RCC 7860 (cell line): ENCODE results near the gene CIZ1.
"Not testable (repeated sequence)": the region's sequence is repeated elsewhere in the genome, so short reads cannot be mapped to it uniquely, and the experiment has no call there.

Experiments used
- DNase-seq: peaks from one replicate; pipeline ENCODE4 v3.0.0-alpha.2; 2015; ENCODE audit warnings: low spot score
- FAIRE-seq: peaks from 2 replicates; lab custom pipeline; 2012; peaks lifted over from hg19 to GRCh38; lab: Jason Lieb, UNC

Gene CIZ1

DNA sequence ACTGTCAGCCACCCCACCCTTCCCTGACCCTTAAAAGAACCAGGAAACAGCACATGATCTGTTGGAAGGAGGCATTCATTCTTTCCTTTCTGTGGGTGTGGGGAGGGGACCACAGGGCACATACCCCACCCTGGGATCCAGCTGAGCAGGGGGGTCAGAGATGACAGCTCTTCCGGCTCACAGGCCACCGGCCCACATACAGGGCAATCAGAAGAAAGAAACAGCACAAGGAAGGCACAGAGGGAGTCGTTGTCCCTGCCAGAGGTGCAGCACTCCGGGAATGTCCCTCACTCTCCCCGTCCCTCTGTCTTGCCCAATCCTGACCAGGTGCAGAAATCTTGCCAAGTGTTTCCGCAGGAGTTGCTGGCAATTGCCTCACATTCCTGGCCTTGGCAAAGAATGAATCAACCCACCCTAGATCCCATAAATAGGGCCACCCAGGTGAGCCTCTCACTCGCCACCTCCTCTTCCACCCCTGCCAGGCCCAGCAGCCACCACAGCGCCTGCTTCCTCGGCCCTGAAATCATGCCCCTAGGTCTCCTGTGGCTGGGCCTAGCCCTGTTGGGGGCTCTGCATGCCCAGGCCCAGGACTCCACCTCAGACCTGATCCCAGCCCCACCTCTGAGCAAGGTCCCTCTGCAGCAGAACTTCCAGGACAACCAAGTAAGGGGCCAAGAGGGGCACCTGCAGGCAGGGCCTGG, 42.2 kb downstream of the CIZ1 start, which contains the start of gene LCN2:
LCN2 (plus strand) TSS at position 453 of the 701 bp plus-strand sequence; CDS start at position 526, 73 bp downstream.
- no peak for FAIRE-seq
- DNase-seq: peak; percentile 4

DNA sequence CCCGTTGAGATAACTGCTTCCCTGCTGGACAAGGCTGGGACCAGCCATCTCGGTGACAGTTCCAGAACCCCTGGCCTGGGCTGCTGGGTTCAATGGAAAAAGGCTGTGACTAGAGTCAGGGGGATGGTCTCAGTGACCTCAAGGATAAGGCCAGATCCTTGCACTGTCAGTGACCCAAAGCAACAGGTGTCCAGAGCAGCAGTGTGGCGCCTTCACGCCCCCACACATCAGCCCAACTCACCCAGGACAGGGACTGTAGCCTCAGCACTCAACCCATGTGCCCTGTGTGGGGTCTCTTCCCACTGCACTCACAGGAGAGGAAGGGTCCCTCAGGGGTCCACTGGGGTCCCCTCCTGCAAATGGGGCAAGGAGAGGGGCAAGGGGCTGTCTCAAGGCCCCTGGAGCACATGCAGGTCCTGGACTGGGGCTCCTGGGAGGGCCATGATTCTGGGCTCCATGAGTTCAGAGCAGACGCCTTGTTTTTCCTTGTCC, 42.8 kb downstream of the CIZ1 start:
- FAIRE-seq (no peak), DNase-seq (no peak)

DNA sequence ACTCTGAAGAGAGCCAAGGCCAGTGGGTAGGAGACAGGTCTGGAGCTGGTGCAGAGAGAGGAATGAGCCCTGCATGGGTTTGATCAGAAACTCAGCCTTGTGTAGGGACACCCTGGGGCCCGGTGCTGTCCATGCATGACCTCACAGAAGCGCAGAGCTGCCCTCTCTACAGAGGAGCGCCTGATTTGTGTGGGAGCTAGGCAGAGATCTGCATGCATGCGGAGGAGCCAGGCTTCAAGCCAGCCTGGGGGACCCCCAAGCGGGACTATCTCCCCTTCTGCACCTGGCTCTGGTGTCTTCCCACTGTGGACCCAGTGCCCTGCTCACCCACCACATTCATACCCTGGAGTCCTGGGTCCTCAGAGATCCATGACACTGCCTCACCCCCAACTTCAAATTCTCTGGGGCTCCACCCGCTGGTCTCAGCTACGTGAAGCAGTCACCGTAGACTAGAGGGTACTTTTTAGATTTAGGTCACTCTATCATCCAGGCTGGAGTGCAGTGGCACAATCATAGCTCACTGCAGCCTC, 44.7 kb downstream of the CIZ1 start:
- no peak for DNase-seq
- FAIRE-seq: no peak

DNA sequence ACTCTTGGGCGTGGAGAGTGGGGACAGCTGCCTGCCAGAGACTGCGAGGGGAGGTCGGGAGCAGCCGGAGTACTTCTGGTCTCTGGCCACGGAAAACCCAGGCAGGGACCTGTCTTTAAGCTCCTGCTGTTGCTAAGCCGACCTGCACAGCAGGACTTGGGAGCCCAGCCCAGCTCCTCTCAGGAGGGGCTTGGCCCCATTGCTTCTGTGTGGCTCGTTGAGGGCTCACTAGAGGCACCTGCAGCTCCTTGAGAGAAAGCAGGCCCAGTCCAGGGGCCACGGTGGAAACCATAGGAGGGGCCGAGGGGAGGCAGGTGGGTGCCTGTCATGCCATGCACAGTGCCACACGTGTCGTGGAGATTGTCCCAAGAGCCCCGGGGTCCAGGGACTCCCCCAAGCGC, 45.4 kb downstream of the CIZ1 start:
- no peak for DNase-seq
- FAIRE-seq: no peak

DNA sequence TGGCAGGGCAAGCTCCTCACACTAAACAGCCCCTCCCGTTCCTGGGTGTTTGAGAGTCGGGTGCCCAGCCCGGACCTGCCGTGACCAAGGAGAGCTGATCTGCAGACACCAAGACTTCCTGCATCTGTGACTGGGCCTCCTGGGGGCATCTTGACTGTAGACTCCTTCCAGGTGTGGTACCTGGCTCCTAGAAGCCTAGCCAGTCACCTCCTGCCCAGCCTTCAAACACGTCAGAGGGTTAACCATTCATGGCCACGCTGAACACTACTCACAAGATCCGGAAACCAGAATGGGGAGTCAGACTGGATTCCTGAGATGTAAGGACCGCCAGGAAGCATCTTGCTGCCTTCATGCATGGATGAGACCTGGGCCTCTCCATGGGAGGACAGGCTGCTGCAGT, 45.8 kb downstream of the CIZ1 start:
- no peak for DNase-seq
- no peak for FAIRE-seq

DNA sequence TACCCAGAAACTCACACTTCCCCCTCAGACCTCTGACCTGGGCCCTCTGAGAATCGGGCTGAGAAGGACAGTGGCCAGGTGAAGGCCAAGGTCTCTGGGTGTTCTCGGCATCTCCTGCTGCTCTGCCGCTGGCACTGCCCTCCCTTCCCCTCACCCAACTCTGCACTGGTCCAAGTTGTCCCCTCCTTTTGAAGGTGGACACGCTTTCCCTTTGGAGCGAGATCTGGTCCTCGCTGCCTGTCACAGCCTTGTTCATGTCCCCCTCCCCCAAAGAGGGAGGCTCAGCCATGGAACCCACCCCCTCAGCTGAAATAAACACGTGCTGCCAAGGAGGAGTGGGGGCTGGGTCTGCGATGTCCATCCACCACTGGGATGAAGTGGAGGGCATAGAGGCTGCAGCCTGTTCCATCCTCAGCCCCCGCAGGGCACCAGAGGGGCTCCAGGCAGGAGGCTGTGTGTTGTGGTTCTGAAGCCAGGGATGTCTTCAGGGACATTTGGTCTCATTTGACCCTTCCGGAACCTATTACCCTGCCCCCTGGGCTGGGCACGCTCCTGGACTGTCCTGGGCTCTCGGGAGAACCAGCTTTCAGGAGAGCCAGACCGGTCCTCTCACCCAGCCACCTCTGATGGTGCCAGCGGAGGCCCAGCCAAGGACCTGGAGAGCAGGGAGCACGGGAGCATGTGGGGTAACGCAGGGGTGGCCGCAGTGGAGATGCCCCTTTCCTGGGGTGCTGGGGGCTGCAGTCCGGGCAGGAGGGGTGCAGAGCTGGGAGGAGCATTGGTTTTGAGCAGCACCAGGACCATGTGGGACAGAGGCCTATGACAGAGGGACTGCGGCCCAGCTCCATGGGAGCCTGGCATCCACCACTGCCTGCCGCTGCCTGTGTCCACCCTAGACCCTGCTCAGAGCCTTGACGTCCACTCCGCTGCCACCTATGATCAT, 46.9 kb downstream of the CIZ1 start:
- DNase-seq (no peak), FAIRE-seq (no peak)

DNA sequence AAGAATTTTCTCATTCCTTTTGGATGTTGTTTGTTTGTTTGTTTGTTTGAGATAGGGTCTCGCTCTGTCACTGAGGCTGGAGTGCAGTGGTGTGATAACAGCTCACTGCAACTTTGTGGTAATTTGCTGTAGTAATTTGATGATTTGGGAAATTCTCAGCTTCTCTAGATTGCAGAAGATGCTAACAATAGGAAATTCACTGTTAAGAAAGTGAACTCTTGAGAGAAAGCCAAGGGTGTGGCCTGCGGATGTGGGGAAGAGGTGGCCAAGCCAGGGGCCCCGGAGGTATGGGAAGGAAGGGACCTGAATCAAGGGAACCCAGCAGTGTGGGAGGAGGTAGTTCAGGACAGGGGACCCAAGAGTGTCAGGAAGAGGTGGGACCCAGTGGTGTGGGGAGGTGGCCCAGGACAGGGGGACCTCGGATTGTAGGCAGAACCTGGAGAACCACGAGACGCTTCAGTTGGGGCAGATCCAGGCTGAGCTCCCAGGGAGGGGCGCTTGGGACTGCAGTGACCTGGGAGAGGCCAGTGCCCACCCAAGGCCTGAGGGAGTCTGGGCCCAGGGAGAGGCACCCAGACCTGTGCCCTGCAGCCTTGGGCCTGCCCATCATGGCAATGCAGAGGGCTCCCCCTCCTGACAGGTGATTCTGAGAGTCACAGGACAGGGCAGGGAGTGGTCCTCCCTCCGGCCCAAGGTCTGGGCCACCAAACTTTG, 47.7 kb downstream of the CIZ1 start:
- DNase-seq (no peak), FAIRE-seq (no peak)

DNA sequence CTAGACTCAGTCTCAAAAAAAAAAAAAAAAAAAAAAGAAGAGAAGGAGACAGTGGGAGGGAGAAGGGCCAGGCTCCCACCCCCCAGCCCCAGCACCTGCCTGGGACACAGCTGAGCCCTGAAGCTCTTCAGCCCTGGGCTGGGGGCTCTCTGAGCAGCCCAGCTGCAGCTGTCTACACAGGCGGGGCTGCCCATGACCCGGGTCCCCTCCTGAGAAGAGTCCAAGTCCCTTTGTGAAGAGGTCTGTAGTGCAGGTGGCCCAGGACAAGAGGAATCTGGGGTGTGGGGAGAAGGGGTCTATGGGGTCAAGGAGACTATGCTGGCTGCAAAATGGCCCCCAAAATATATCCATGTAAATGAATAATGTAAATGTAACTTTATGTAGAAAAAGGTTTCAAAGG, 48.8 kb downstream of the CIZ1 start:
- FAIRE-seq (no peak), DNase-seq (no peak)

DNA sequence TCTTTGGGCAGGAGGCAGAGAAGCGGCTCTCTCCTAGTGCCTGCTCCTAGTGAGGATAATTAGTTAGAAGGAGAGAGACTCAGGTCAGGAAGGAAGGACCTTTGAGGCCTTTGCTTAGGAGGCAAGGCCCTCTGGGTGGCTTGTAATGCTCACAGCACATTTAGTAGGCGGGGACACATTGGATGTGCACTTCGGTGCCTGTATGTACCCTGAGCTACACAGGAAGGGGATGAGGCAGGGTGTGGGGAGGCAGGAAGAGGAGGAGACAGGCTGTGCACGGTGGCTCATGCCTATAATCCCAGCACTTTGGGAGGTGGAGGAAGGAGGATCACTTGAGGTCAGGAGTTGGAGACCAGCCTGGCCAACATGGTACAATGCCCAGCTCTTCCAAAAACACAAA, 49.3 kb downstream of the CIZ1 start:
- FAIRE-seq (no peak), DNase-seq (no peak)

DNA sequence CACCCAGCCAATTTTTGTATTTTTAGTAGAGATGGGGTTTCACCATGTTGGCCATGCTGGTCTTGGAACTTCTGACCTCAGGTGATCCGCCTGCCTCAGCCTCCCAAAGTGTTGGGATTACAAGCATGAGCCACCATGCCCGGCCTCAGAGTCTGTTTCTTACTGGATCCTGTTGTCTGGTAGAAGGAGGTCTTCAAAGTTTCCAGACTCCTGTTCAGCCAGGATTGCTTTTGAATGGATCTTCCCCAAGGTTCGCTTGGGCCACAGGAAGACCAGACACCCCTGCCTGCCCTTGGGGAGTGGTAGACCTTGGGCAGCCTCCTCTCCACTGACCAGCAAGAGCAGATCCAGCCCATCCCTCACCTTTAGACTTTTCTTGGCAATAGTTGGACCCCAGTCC, 49.8 kb downstream of the CIZ1 start:
- FAIRE-seq: no peak
- DNase-seq: no peak

DNA sequence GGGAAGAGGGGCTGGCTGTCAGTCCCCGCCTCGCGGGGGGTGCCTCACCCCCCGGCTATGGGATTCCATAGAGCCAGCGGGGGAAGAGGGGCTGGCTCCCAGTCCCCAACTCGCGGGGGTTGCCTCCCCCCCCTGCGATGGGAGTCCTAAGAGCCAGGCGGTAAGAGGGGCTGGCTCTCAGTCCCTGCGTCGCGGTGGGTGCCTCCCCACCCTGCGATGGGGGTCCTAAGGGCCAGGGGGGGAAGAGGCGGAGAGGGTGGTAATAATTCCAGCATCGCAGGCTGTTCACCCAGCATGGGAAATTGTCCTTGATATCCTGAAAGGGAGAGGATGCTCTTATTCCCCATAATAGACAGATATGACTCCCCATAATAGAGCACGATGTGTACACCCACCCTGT, 51.8 kb downstream of the CIZ1 start:
- FAIRE-seq (no peak), DNase-seq (no peak)

DNA sequence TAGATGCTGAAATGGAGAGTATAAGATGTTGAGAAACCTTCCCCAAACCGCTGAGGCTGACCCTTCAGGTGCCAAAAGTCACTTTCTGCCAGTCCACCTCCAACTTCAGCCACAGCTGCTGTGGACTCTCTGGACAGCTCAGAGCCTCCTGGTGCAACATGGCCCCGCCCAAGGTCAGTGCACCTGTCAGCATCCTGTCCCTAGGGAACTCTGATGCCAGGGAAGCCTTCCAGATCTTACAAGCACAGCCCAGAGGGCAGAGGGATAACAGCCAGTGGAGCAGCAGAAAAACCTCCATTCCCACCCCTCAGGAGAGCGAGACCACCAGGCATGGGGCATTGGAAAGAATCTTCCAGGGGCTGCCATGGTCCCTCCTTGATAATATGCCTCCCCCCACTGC, 53.4 kb downstream of the CIZ1 start:
- FAIRE-seq: no peak

DNA sequence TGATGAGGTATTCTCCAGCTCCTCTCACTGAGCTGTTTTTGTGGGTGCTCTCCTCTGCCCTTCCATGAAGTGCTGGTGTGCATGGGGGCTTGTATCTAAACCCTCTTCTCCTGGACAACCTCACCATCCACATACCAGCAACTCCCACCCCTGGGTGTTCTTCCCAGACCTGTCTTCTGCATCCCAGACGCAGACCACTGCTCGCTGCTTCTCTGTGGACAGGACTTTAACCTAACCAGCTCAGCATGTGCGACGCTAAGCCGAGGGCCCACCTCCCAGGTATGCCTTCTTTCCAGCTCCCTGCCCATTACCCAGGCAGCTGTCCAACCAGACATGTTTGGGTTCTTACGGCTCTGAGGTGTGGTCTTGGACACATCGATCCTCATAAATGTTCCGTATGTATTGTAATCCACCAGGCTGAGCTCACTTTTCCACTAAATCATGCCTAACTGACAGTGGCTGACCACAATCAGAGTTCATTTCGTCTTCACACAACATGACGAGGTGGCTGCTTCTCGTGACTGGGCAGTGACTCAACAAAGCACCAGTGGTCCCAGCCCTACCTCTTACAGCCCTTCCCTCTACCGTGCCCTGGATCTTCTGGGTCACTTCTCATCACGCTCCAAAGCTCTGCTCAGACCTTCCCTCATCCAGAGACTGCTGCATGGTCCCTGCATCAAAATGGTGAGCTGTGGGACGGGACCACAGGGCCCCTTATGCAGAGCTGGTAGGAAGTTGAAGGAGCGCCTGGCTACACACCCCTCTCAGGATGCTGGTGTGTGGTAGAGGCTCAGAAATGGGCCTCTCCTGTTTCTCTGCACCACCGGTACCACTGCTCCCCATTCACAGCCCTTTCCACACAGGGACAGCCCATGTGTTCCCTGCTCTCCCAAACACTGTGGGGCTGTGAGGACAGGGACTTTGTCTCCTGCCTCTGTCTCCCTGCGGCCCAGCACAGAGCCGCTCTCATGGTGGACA, 54.3 kb downstream of the CIZ1 start:
- FAIRE-seq: peak; percentile 87
- DNase-seq: peak; percentile 88

More for the DNA sequence above, 53.4 kb downstream of the CIZ1 start:
- DNase-seq: no peak

DNA sequence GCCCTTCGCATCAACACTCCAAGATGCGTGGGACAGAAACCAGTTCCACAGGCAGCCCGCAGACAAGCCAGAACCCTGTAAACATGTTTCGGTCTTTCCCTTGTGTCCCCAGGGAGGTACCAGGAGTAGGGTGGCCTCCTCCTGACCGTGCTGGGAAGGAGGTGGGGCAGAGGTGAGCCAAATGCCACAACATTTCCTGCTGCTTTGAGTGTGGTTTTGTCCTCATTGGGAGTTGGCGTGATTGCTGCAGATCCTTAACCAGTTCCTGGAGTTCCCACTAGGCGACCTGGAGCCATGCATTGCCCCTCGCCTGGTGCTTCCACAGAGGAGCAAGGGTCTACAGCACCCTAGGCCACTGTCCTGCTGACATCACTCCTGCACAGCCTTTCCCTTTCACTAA, 55.8 kb downstream of the CIZ1 start:
- FAIRE-seq: not testable (repeated sequence)

DNA sequence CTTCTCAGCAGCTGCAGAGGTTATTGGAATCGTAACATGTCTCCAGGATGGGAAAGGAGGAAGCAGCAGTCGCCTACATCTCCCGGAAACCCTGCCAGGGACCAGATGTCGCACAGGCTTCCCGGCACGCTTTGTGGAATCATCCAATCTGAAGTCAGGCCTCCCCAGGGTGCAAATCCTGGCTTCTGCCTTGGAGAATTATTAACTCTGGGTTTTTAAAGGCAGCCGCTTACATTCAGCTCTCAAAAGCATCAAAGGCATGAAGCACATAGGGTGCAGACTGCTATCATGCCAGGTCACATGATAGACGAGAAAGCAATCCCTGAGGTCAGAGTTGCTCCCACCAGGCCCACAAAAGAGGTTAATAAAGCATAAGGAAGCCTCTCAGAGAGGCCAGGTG, 59.2 kb downstream of the CIZ1 start:
- peak; percentile 14 for DNase-seq
- not testable (repeated sequence) for FAIRE-seq

More for the DNA sequence above, 55.8 kb downstream of the CIZ1 start:
- DNase-seq: not testable (repeated sequence)

DNA sequence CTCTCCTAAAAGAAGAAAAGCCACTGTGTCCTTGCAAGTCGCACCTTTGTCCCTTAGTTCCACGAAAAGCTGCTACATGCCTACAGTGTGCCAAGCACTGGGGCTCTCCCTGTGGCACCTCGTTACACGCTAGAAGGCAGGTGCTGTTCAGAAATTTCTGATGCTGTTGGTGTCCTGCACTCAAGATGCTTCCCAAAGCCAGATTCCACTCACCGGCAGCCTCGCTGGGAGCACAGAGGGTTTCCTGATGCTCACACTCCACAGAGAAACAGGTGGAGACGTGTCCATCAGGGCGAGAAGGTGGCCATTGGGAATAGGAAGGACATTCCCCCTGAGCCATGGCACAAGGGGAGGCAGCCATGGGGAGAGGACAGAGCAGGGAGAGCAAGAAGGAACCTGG, 60.0 kb downstream of the CIZ1 start:
- not testable (repeated sequence) for FAIRE-seq, DNase-seq

DNA sequence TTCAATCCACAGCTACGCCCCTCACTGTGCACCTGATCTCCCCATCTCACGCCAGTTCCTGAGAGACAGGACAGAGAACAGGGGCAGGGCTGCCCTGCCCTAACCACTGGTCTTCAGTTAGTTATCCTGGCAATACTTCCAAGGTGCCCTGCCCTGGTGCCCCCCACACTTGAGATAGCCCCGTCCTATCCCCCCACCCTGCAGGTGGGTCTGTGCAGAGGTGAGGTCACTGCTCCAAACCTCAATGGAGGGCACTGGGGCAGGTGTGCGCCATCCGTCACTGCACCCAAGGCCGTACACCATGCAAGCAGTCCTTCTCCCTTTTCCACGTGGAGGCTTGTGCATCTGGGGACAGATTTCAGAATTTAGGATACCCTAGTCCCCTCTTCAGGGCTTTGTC, 60.7 kb downstream of the CIZ1 start:
- not testable (repeated sequence) for FAIRE-seq, DNase-seq

DNA sequence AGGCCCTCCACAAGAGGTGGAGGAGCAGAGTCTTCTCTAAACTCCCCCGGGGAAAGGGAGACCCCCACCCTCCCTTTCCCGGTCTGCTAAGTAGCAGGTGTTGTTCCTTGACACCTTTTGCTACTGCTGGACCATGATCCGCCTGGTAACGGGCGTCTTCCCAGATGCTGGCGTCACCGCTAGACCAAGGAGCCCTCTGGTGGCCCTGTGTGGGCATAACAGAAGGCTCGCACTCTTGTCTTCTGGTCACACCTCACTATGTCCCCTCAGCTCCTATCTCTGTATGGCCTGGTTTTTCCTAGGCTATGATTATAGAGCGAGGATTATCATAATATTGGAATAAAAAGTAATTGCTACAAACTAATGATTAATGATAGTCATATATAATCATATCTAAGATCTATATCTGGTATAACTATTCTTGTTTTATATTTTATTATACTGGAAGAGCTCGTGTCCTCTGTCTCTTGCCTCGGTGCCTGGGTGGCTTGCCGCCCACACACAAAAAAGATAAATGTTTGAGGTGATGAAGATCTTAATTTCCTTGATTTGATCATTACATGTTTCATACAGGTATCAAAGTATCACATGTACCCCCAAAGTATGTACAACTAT, 61.3 kb downstream of the CIZ1 start:
- FAIRE-seq, DNase-seq: not testable (repeated sequence)
